Measurements from ENCODE around the gene HOXB13. TPM values are rescaled to one million over a fixed set of nuclear protein-coding genes. Genes with fewer than 3 reads are reported as not detected.

HOXB13 gene
- total RNA-seq, 6 experiments from 2014 or later = not detected

GRCh38 chr17:48754500-48755261 lies 26.1 kb upstream of the HOXB13 start:
- H3K36me3 ChIP-seq = no peaks in the 10 kb centered on the region
- DNase-seq (no peak), ATAC-seq (no peak)
- TF ChIP-seq CTCF (IDR thresholded peaks at IDR 0.05) (no peak), POLR2A (IDR thresholded peaks at IDR 0.05) (no peak)
- no peaks in the 10 kb centered on the region for H3K9me3 ChIP-seq
- 8% methylated on average over 20 of the region's 52 CpGs for WGBS (ENCODE audit: insufficient coverage, low coverage, low lambda C conversion rate, missing lambda C conversion rate)
- H3K27me3 ChIP-seq = peaks cover 7 to 48% of the 10 kb centered on the region in 2 donors
- H3K4me3 ChIP-seq = no peak overlapping the region
- intact Hi-C loops (cut with DNase I) = no loop called here
- H3K27ac ChIP-seq = no peak overlapping the region
- no peaks in the 10 kb centered on the region for H3K4me1 ChIP-seq

GRCh38 chr17:48753794-48754499 lies 25.4 kb upstream of the HOXB13 start:
- ATAC-seq (peak in 2 of 4 donors; percentile 36 to 37), DNase-seq (no peak)
- no peak for TF ChIP-seq POLR2A (IDR thresholded peaks at IDR 0.05)
- TF ChIP-seq CTCF (IDR thresholded peaks at IDR 0.05) = no peak
- Histone ChIP-seq H3K36me3 (no peaks in the 10 kb centered on the region), H3K4me1 (no peaks in the 10 kb centered on the region), H3K27me3 (peaks cover 7 to 53% of the 10 kb centered on the region in 2 donors), H3K4me3 (no peak overlapping the region), H3K27ac (no peak overlapping the region), H3K9me3 (no peaks in the 10 kb centered on the region)
- intact Hi-C loops (cut with DNase I) = no loop called here
- WGBS (ENCODE audit: insufficient coverage, low coverage, low lambda C conversion rate, missing lambda C conversion rate) = 9% methylated on average over 19 of the region's 22 CpGs

GRCh38 chr17:48752399-48753288 lies 24.1 kb upstream of the HOXB13 start:
- WGBS (ENCODE audit: insufficient coverage, low coverage, low lambda C conversion rate, missing lambda C conversion rate) = 7% methylated on average over 36 of the region's 43 CpGs
- Histone ChIP-seq H3K4me3 (no peak overlapping the region), H3K9me3 (no peaks in the 10 kb centered on the region), H3K27ac (no peak overlapping the region), H3K36me3 (no peaks in the 10 kb centered on the region), H3K4me1 (no peaks in the 10 kb centered on the region), H3K27me3 (peaks cover 13 to 64% of the 10 kb centered on the region in 2 donors)
- ATAC-seq = no peak
- TF ChIP-seq CTCF (IDR thresholded peaks at IDR 0.05) (no peak), POLR2A (IDR thresholded peaks at IDR 0.05) (no peak)
- intact Hi-C loops (cut with DNase I) = no loop called here
- no peak for DNase-seq

GRCh38 chr17:48751733-48752398 lies 23.3 kb upstream of the HOXB13 start:
- DNase-seq = no peak
- H3K36me3 ChIP-seq = no peaks in the 10 kb centered on the region
- H3K4me3 ChIP-seq = no peak overlapping the region
- H3K27ac ChIP-seq = no peak overlapping the region
- ATAC-seq = peak in 1 of 4 donors; percentile 25
- no peak for TF ChIP-seq CTCF (IDR thresholded peaks at IDR 0.05)
- intact Hi-C loops (cut with DNase I) = no loop called here
- WGBS (ENCODE audit: insufficient coverage, low coverage, low lambda C conversion rate, missing lambda C conversion rate) = 5% methylated on average over 13 of the region's 13 CpGs
- H3K4me1 ChIP-seq = no peaks in the 10 kb centered on the region
- peaks cover 20 to 71% of the 10 kb centered on the region in 2 donors for H3K27me3 ChIP-seq
- H3K9me3 ChIP-seq = no peaks in the 10 kb centered on the region

All from right lobe of liver (tissue), 6 donors.